ENCODE measurements around the gene ANK3.

- TF ChIP-seq, protein P1, sequence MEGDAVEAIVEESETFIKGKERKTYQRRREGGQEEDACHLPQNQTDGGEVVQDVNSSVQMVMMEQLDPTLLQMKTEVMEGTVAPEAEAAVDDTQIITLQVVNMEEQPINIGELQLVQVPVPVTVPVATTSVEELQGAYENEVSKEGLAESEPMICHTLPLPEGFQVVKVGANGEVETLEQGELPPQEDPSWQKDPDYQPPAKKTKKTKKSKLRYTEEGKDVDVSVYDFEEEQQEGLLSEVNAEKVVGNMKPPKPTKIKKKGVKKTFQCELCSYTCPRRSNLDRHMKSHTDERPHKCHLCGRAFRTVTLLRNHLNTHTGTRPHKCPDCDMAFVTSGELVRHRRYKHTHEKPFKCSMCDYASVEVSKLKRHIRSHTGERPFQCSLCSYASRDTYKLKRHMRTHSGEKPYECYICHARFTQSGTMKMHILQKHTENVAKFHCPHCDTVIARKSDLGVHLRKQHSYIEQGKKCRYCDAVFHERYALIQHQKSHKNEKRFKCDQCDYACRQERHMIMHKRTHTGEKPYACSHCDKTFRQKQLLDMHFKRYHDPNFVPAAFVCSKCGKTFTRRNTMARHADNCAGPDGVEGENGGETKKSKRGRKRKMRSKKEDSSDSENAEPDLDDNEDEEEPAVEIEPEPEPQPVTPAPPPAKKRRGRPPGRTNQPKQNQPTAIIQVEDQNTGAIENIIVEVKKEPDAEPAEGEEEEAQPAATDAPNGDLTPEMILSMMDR (IDR thresholded peaks at IDR 0.05; ENCODE audit: low read length) = no peak
- TF ChIP-seq EZH2 (optimal IDR thresholded peaks at IDR 0.05; ENCODE audit: low read depth, low read length) = no peak
These were observed 218.2 kb downstream of the ANK3 start for GRCh38 chr10:60171436-60172013.

Measured in MM.1S (cell line).